IgD-negative memory B cell (primary cell): ENCODE results near the gene NUDT2. TPM values are rescaled to one million over a fixed set of nuclear protein-coding genes. Genes with fewer than 3 reads are reported as not detected.
"Not testable (repeated sequence)": the region's sequence is repeated elsewhere in the genome, so short reads cannot be mapped to it uniquely, and the experiment has no call there.

Source experiments
- H3K27ac Mint-ChIP-seq, 3 donors: one replicate each; pipeline ENCODE4 v1.8.0; 2020 to 2022; ENCODE audit warnings: mild to moderate bottlenecking in 3 of 3, mixed read lengths in 3 of 3, moderate library complexity in 1 of 3
- H3K27me3 Mint-ChIP-seq: one replicate; pipeline ENCODE4 v1.8.0; 2021; ENCODE audit warnings: mixed read lengths
- H3K36me3 Mint-ChIP-seq: one replicate; pipeline ENCODE4 v1.8.0; 2020; ENCODE audit warnings: mild to moderate bottlenecking, mixed read lengths
- H3K4me1 Mint-ChIP-seq, 3 donors: one replicate each; pipeline ENCODE4 v1.8.0; 2020 to 2022; ENCODE audit warnings: mixed read lengths in 3 of 3, mild to moderate bottlenecking in 1 of 3
- H3K4me3 Mint-ChIP-seq, 4 donors: one replicate each; pipeline ENCODE4 v1.8.0; 2020 to 2022; ENCODE audit warnings: mild to moderate bottlenecking in 4 of 4, mixed read lengths in 4 of 4, moderate library complexity in 3 of 4
- H3K9me3 Mint-ChIP-seq, 3 donors: one replicate each; pipeline ENCODE4 v1.8.0; 2020 to 2021; ENCODE audit warnings: mixed read lengths in 3 of 3, mild to moderate bottlenecking in 1 of 3
- polyA plus RNA-seq: library from polyadenylated mRNA; unstranded; fragments of 300-500 nt; fragmentation: Illumina TruSeq; gene quantifications from one replicate; pipeline ENCODE4 v1.2.3, GENCODE V29; 2021

NUDT2 gene
- polyA plus RNA-seq, 1 donor from 2014 or later = 19.0 TPM

DNA sequence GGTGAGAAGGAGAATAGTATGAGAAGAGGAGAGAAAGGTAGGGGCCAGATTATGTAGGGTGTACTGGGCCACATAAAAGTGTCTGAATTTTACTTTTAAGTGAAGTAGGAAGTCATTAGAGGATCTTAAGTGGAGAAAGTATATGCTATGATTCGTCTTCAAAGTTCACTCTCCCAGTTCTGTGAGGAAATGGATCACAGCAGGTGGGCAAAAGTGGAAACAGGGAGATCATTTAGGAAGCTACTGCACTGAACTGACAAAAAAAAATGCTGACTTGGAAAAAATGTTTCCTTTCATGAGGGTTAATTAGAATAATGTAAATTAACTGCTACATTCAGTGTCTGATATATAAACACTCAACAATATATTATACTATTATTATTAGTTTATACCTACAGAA, 2.7 kb upstream of the NUDT2 start:
- Mint-ChIP-seq H3K4me3 (peak overlapping the region in 1 of 4 donors; percentile 44), H3K36me3 (peaks cover 1% of the 10 kb centered on the region), H3K27me3 (no peaks in the 10 kb centered on the region), H3K9me3 (no peaks in the 10 kb centered on the region), H3K27ac (peak overlapping the region in 1 of 3 donors; percentile 25), H3K4me1 (peaks cover 8 to 16% (median 8%) of the 10 kb centered on the region in 3 donors)

GRCh38 chr9:34328500-34328986, 826 bp upstream of the NUDT2 start:
- Mint-ChIP-seq H3K4me3 (peak overlapping the region; percentile 83 to 98 (median 92)), H3K27me3 (no peaks in the 10 kb centered on the region), H3K9me3 (no peaks in the 10 kb centered on the region), H3K4me1 (peaks cover 13 to 24% (median 13%) of the 10 kb centered on the region in 3 donors), H3K27ac (peak overlapping the region; percentile 81 to 98 (median 98)), H3K36me3 (peaks cover 1% of the 10 kb centered on the region)

- Mint-ChIP-seq H3K27ac (peak overlapping the region in 2 of 3 donors; percentile 68 to 74), H3K4me1 (peaks cover 13 to 24% (median 13%) of the 10 kb centered on the region in 3 donors), H3K4me3 (peak overlapping the region; percentile 39 to 89 (median 70)), H3K36me3 (peaks cover 1% of the 10 kb centered on the region), H3K27me3 (no peaks in the 10 kb centered on the region), H3K9me3 (no peaks in the 10 kb centered on the region)
These were observed 1.8 kb downstream of the NUDT2 start for GRCh38 chr9:34331196-34331595.

GRCh38 chr9:34332076-34332964, 3.0 kb downstream of the NUDT2 start:
- H3K9me3 Mint-ChIP-seq = no peaks in the 10 kb centered on the region
- peak overlapping the region in 1 of 3 donors; percentile 32 for H3K27ac Mint-ChIP-seq
- H3K36me3 Mint-ChIP-seq = peaks cover 3% of the 10 kb centered on the region
- no peaks in the 10 kb centered on the region for H3K27me3 Mint-ChIP-seq
- H3K4me3 Mint-ChIP-seq = peak overlapping the region in 1 of 4 donors; percentile 56
- peaks cover 13 to 24% (median 13%) of the 10 kb centered on the region in 3 donors for H3K4me1 Mint-ChIP-seq

- H3K9me3 Mint-ChIP-seq = no peaks in the 10 kb centered on the region
- H3K27ac Mint-ChIP-seq = no peak overlapping the region
- H3K36me3 Mint-ChIP-seq = peaks cover 3% of the 10 kb centered on the region
- H3K4me3 Mint-ChIP-seq = no peak overlapping the region
- no peaks in the 10 kb centered on the region for H3K27me3 Mint-ChIP-seq
- H3K4me1 Mint-ChIP-seq = peaks cover 13 to 20% (median 13%) of the 10 kb centered on the region in 3 donors
These were observed 4.5 kb downstream of the NUDT2 start for GRCh38 chr9:34333836-34334235.

DNA sequence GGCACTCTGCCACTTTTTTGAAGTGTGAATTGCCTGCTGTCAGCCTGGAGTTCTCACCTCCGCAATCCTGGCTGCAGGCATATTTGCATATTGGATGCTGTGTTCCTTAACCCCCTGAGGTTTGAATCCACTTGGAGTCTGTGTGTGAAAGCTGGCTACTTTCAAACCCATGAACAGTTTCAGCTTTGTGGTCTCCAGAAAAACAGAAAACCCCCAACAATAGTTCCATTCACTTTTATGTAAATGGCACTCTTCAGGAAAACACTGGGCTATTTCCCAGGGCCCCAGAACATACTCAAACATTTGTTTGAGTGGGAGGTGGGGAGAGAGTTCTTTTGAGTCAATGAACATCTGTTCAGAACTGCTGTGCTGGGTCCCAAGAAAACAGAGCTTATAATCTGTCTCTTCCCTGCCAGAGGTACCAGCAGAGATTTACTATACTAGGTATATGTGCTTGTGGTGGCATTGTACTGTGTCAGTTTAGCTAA, 5.0 kb downstream of the NUDT2 start:
- H3K36me3 Mint-ChIP-seq = peaks cover 3% of the 10 kb centered on the region
- no peak overlapping the region for H3K27ac Mint-ChIP-seq
- no peaks in the 10 kb centered on the region for H3K27me3 Mint-ChIP-seq
- H3K9me3 Mint-ChIP-seq = no peaks in the 10 kb centered on the region
- H3K4me3 Mint-ChIP-seq = peak overlapping the region in 1 of 4 donors; percentile 58
- H3K4me1 Mint-ChIP-seq = peaks cover 13 to 20% (median 13%) of the 10 kb centered on the region in 3 donors

GRCh38 chr9:34334916-34335315, 5.5 kb downstream of the NUDT2 start:
- Mint-ChIP-seq H3K27me3 (no peaks in the 10 kb centered on the region), H3K4me1 (peaks cover 12 to 20% (median 13%) of the 10 kb centered on the region in 3 donors), H3K27ac (peak overlapping the region in 1 of 3 donors; percentile 6), H3K9me3 (no peaks in the 10 kb centered on the region), H3K4me3 (peak overlapping the region in 1 of 4 donors; percentile 58), H3K36me3 (peaks cover 1% of the 10 kb centered on the region)

- Mint-ChIP-seq H3K27me3 (no peaks in the 10 kb centered on the region), H3K36me3 (peaks cover 1% of the 10 kb centered on the region), H3K9me3 (no peaks in the 10 kb centered on the region), H3K4me1 (peaks cover 11 to 16% (median 13%) of the 10 kb centered on the region in 3 donors), H3K4me3 (no peak overlapping the region), H3K27ac (peak overlapping the region in 1 of 3 donors; percentile 6)
These were observed 6.0 kb downstream of the NUDT2 start for GRCh38 chr9:34335376-34335775.

GRCh38 chr9:34337403-34337802, 8.0 kb downstream of the NUDT2 start:
- Mint-ChIP-seq H3K27me3 (no peaks in the 10 kb centered on the region), H3K9me3 (no peaks in the 10 kb centered on the region), H3K36me3 (peaks cover 1% of the 10 kb centered on the region), H3K4me1 (peaks cover 1% of the 10 kb centered on the region in 3 donors), H3K4me3 (peak overlapping the region in 1 of 4 donors; percentile 22), H3K27ac (no peak overlapping the region)

DNA sequence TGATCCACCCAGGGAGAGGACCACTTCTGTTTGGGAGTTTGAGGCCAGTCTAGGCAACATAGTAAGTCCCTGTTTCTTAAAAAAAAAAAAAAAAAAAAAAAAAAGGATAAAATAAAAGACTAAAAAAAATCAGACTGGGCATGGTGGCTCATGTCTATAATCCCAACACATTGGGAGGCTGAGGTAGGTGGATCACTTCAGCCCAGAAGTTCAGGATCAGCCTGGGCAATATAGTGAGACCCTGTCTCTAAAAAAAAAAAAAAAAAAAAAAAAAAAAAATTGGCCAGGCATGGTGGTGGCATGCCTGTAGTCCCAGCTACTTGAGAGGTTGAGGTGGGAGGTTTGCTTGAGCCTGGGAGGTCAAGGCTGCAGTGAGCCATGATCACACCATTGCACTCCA, 8.7 kb downstream of the NUDT2 start:
- H3K9me3 Mint-ChIP-seq, H3K27ac Mint-ChIP-seq, H3K27me3 Mint-ChIP-seq, H3K36me3 Mint-ChIP-seq, H3K4me3 Mint-ChIP-seq, H3K4me1 Mint-ChIP-seq: not testable (repeated sequence)

DNA sequence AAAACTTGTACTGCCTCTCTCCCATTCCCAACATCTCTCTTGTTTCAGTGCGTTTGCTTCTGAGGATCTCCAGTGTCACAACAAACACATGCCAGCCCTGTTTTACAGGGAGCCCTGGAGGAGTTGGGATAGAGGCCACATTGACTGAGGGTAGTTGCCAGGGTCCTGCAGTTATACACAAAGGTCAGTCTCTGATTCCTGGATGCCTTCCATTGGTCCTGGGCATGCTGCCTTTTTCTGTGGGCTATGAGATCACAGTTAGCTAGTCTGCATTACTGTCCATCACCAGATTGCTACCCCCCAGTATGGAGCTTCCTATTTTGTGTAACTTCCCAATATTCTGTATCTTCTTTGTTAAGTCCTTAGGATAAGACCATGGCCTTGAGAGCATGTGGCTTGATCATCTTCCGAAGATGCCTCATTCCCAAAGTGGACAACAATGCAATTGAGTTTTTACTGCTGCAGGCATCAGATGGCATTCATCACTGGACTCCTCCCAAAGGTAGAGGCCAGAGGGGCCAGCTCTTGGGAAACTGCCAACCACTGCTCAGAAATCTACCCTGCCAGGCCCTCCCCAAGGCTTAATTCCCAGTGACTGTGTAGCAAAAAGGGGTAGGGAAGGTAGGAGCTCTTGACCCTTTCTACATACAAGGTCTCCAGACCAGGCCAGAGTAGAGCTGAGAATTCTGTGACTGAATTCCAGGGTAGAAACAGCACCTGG, 9.5 kb downstream of the NUDT2 start:
- Mint-ChIP-seq H3K9me3 (no peaks in the 10 kb centered on the region), H3K27me3 (no peaks in the 10 kb centered on the region), H3K4me3 (no peak overlapping the region), H3K36me3 (peaks cover 5% of the 10 kb centered on the region), H3K27ac (no peak overlapping the region), H3K4me1 (peaks cover 0 to 1% (median 0%) of the 10 kb centered on the region in 3 donors)

DNA sequence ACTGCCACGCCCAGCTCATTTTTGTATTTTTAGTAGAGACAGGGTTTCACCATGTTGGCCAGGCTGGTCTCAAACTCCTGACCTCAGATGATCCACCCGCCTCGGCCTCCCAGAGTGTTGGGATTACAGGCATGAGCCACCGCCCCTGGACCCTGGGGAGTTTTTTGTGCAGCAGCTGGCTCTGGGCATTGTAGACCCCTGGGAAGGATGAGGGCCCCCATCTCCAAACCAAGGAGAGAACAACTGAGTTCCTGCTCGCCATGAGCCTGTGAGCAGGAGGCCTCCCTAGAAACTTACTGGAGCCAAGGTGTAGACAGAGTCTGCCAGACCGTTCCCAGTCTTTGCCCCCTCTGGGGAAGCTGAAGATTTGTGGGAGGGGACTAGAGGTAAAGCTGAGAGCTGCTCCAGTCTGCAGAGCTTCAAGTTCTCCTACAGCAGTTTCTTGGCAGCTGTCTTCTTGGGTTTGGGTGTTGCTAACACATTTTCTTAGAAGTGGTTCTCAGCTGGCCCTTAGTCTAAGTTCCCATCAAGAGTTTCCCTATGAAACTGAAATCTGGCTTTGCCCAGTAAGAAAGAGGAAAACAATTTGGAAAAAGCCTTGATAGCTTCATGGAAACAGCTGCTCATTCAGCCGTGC, 12.4 kb downstream of the NUDT2 start:
- Mint-ChIP-seq H3K27me3 (no peaks in the 10 kb centered on the region), H3K4me1 (peaks cover 0 to 1% (median 0%) of the 10 kb centered on the region in 3 donors), H3K9me3 (no peaks in the 10 kb centered on the region), H3K36me3 (peaks cover 3% of the 10 kb centered on the region), H3K27ac (no peak overlapping the region), H3K4me3 (no peak overlapping the region)

GRCh38 chr9:34343090-34343489, 13.7 kb downstream of the NUDT2 start:
- H3K4me1 Mint-ChIP-seq = peaks cover 0 to 1% (median 0%) of the 10 kb centered on the region in 3 donors
- H3K27me3 Mint-ChIP-seq = no peaks in the 10 kb centered on the region
- H3K4me3 Mint-ChIP-seq = no peak overlapping the region
- H3K27ac Mint-ChIP-seq = no peak overlapping the region
- peaks cover 7% of the 10 kb centered on the region for H3K36me3 Mint-ChIP-seq
- no peaks in the 10 kb centered on the region for H3K9me3 Mint-ChIP-seq

DNA sequence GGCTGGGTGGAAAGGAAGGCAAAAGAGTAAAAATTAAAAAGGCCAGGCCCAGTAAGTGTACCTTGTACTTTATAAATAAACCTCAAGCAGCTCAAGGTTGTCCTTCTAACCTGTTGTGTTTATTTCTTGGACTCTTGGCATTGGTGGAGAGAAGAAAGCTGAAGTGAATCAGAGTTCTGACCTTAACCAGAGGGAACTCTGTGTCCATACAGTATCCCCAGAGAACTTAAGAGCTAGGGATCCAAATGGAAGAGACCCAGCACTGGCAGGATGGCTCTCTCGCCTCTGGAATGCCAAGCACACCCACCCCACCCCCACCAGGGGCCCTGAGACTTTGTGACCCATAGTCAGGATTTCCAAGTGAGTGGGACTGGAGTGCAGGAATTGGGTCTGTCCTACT, 14.2 kb downstream of the NUDT2 start:
- Mint-ChIP-seq H3K27me3 (no peaks in the 10 kb centered on the region), H3K9me3 (no peaks in the 10 kb centered on the region), H3K36me3 (peaks cover 7% of the 10 kb centered on the region), H3K4me3 (no peak overlapping the region), H3K27ac (no peak overlapping the region), H3K4me1 (peaks cover 0 to 1% (median 0%) of the 10 kb centered on the region in 3 donors)
